OCI-LY1 (cell line): ENCODE results near the gene STAC.
"Not testable (repeated sequence)": the region's sequence is repeated elsewhere in the genome, so short reads cannot be mapped to it uniquely, and the experiment has no call there.

ENCODE experiments used
- CTCF ChIP-seq: fragments of 200-600 bp; sonication (generic), shearing (Covaris generic); IDR thresholded peaks from 2 replicates; pipeline ENCODE4 v1.5.1; 2017; ENCODE audit warnings: mild to moderate bottlenecking, antibody characterized with exemption, low read length, moderate library complexity, mixed read lengths
- EZH2 ChIP-seq: fragments of 200-600 bp; sonication (generic), shearing (Covaris generic); IDR thresholded peaks from 2 replicates; pipeline ENCODE4 v1.8.0; 2017; ENCODE audit warnings: borderline replicate concordance, mixed run types, mild to moderate bottlenecking, antibody characterized with exemption, low read length, moderate library complexity, mixed read lengths

DNA sequence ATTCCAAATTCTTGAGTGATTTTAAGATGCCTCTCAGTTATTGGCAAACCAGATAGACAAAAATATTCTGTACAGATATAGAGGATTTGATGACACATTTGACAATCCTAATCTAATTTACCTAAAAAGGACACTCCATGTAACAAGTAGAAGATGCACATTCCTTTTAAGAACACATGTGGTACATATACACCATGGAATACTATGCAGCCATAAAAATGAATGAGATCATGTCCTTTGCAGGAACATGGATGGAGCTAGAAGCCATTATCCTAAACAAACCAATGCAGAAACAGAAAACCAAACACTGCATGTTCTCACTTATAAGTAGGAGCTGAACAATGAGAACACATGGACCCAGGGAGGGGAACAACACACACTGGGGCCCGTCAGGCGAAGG lies 119.7 kb downstream of the STAC start:
- TF ChIP-seq CTCF, EZH2: not testable (repeated sequence)
